CD4-positive, alpha-beta T cell treated with Interleukin-6 for 4 hours (primary cell): ENCODE data around the gene ITIH4.

Source experiments
- DNase-seq: peaks from one replicate; pipeline ENCODE4 v3.0.0-alpha.2; 2020; ENCODE audit warnings: mixed read lengths

The ITIH4 gene

DNA sequence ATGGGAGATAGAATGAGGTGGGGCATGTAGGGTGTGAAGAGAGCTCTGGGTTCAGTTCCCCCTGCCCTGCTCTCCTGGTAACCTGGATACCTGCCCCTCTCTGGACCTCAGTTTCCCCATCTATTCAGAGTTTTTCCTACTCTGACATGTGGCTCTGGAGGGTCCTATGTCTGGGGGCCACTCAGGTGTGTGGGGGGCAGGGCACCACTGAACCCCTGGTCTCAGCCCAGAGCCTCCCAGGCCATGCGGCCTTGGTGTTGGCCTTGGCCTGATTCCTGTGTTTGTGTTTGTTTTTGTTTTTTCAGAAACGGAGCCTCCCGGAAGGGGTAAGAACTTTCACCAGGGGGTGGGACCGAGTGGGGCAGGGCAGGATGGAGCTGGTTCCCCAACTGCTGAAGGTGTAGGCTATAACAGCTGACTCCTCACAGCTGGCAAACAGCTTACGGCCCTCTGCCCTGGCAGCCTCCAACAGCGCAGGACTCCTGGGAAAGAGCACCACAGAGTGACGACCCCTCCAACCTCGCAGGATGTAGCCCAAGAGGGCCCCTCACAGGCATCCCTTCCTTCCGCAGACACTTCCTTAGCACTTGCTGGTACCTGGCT lies 35.1 kb downstream of the ITIH4 start:
- no peak for DNase-seq

DNA sequence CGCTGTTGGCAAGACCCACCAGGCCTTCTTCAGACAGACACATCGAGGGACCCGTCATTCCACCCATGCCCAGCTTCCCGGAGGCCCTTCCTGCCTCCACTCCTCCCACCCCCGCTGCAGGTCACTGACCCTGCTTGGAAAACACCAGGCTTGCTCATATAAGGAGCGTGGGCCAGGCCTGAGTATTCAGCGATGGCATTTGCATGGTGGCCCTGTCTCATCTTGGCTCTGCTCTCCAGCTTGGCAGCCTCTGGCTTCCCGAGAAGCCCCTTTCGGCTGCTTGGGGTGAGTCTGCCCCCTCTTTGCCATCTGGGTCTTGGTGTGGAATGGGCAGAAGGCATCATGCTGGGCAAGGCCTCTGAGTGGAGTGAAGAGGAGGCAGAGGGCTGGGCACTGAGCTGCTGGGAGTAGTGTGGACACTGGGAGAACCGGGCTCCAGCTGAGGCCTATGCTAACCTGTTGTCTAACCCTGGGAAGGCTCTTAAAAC lies 35.8 kb downstream of the ITIH4 start, which contains the start of gene ITIH3:
Gene ITIH3 (plus strand): TSS at position 185 of the 488 bp plus-strand sequence. CDS start 8 bp downstream, at position 193.
- DNase-seq = no peak

DNA sequence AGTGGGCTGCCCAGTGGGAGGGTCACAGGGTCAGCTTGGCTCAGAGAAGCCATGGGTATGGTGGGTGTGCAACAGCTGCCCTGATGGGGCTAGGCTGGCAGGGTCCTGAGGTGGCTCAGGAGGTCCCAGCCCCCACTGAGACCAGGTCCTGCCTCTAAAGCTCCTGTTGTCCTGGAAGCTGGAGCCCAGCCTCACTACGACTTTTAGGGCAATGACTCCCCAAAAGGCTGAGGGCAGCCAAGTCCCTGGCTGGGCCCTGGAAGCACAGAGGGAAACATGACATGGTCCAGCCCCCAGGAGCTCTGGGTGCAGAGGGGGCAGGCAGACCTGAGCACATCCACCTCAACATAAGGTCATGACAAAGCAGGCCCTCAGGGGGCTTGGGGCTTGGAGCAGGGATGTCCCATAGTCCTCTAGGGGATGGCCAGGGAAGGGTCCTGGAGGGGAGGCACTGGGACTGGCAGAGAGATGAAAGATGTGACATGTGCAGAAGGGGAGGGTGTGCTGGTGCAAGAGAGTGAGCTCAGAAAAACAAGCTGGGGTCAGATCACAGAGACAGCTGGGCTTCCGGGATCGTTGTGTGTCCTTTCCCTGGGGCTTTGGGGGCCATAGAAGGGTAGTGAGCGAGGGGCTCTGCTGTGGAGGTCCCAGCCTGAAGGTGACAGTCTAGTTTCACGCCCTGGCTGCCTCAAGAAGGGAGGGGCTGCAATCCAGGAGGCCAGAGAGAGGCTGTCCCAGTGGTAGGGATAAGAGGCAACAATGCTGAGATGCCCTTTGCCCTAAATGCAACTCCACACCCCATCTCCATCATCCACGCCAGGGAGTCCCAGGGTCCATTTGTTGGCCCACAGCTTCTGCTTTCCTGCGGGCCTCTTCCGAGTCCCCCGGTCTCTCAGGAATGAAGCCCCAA lies 36.5 kb downstream of the ITIH4 start:
- no peak for DNase-seq

GRCh38 chr3:52792961-52793695 lies 37.3 kb downstream of the ITIH4 start:
- DNase-seq = no peak

DNA sequence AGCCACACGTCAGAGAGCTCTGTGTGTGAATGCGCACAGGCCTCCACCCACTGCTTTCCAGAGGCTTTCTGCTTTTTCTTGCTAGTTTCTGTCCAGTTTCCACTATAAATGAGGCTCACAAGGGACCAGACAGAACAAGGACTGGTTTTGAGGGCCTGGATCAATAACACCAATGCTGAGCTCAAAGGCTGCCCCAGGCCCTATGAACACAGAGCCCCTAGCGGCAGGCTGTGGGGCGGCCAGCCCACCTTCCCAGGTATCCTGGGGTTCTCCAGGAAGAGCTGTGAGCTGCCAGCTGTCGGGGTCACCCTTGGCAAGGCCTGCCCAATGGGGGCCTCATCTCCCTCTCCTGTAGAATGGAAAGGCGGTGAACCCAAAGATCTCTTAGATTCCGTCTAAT lies 38.1 kb downstream of the ITIH4 start:
- DNase-seq = no peak

DNA sequence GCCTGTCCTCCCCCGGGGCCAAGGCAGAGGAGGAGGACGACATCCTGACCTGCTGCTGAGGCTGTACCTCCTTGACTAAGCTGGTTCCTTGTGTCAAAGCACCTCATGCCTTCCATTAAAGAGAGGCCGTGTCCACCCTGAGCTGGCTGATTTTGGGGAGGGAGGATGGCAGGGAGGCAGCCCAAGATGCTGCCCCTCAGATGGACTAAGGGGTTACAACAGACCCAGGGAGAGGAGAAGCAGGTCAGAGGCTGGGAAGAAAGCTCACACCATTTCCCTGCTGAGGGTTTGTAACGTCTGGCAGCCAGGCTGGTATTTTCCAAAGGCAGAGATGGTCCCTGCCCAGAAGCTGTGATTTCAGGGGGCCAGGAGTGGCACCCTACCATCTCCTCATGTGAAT lies 38.5 kb downstream of the ITIH4 start:
- DNase-seq = no peak

DNA sequence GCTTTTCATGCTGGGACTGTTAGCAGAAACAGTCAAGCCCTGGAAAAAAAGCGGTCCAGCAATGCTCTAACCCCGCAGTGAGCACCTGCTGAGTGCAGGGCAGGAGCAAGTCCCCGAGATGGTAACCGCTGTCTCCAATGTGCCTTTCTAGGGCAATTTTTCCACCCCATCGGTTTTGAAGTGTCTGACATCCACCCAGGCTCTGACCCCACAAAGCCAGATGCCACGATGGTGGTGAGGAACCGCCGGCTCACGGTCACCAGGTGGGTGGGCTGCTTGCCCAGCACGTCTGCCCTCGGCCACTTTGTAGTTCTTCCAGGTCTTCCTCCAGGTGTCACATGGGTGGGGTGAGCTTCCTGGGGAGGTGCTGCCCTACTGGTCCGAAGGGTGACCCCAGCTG lies 39.1 kb downstream of the ITIH4 start:
- DNase-seq = no peak

GRCh38 chr3:52790741-52791140 lies 39.7 kb downstream of the ITIH4 start:
- no peak for DNase-seq

DNA sequence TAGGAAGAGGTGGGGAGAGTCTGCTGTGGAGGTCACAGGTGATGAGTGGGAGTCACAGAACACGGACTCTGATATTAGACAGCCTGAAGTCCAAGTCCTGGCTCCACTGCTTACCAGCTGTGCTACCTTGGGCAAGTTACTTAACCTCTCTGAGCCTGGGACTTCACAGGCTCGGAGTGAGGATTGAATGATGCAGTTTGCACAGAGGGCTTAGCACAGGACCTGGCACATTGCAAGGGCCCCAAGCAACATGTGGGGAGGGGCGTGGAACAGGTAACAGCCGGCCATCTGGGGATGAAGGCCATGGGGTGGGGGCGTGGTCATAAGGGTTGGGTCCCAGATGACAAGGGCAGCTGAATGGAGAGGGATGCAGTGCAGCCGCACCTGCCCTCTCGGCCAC lies 40.1 kb downstream of the ITIH4 start:
- DNase-seq = no peak

DNA sequence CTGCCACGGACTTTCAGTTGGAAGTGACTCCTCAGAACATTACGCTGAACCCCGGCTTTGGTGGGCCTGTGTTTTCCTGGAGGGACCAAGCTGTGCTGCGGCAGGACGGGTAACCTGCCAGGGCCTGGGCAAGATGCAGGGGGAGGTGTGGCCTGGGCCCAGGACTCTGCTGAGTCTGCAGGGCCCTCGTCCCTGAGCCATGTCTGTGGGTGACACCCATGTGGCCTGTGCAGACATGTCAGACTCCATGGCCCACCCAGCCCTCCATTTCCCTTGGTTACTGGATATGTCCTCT lies 40.8 kb downstream of the ITIH4 start:
- DNase-seq = no peak

DNA sequence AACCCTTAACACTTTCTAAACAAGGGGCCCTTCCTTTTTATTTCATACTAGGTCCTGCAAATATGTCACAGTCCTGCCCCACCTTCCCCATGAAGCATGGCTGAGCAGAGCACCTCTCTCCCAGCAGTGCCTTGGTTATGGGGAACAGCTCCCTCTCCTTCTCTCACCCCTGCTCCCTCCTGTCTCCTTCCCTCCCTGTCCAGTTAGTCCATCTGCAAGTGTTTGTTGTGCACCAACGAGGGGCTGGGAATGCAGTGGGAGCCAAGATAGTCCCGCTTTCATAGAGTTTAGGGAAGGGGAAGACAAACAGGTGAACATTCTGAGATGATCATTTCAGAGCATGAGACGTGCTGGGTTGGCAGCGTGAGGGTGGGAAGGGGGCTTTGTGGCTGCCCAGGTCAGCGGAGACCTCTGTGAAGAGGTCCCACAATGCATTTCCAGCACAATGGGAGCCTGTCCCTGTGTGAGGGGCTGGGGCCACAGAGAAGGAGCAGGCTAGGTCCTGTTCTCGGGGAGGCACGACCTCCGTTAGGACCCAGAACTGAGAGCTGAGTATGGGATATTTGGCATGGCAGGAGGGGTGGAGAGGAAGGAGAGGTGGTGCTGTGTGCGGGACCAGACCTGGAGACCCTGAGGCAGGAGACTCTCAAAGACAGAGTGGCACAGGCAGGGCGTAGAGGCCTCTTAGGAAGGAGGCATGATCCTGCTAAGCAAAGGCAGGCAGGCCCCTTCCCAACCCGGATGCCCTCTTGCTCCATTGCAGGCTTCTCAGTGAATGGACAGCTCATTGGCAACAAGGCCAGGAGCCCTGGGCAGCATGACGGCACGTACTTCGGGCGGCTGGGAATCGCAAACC lies 41.4 kb downstream of the ITIH4 start:
- no peak for DNase-seq

DNA sequence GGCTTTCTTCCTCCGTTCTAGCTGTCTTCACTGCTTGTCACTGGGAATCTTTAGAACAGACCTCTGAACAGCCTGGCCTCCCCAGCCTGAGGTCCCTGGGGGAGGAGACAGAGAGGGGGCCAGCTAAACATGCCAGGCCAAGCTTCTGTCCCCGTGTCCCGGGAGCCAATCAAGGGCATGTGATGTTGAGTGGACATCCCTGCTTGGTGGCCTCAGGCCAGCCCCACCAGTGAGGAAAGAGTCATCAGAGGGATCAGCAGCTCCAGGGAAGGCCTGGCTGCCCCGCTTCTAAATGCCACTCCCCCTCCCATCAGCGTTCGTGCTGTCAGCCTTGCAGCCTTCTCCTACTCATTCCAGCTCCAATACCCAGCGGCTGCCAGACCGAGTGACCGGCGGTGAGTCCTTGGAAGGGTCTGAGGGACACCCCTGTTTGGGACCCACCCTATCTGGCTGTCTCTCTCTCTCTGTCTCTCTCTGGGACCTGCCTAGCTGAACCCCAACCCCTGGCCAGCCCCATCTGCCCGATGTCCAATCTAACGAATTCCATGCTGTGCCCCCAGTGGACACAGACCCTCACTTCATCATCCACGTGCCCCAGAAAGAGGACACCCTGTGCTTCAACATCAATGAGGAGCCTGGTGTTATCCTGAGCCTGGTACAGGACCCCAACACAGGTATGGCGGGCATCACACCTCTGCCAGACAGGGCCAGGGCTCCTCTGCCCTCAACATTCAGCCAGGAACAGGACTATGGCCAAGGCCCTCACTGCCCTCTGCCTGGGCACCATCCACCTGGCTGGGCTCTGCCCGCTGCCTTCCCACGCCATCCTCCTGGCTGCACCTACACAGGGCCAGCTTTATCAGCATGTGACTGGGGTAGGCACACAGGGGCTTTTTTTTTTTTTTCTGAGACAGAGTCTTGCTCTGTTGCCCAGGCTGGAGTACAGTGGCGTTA lies 42.5 kb downstream of the ITIH4 start:
- DNase-seq = no peak

- no peak for DNase-seq
Measured at GRCh38 chr3:52787246-52787645, 43.2 kb downstream of the ITIH4 start.

DNA sequence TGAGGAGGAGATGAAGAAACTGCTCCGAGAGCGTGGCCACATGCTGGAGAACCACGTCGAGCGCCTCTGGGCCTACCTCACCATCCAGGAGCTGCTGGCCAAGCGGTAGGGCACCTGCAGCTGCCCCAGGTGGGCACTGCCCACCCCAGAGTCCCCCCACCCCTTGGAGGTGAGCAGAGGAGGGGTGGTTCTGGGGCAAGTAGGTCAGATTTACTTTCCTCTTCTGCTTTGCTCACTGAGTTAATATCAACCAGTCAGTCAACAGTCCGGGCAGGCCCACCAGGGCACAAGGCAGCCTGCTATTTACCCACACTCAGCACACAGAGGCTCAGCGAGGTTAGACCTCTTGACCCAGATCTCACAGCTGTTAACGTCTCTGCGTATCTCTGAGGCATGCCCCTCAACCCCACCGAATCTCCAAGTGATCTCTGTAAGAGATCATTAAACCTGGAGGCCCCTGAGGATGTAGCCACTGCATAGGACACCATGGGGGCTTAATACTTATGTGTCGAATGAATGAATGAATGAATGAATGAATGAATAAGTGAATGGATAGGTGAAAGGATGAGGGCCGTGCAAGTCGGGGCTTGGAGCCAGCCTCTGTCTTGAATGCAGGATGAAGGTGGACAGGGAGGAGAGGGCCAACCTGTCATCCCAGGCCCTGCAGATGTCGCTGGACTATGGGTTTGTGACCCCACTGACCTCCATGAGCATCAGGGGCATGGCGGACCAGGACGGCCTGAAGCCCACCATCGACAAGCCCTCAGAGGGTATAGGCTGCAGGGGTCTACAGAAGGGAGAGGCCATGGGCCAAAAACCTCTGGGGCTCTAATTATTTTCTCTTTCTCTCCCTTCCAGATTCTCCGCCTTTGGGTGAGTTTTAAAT lies 43.9 kb downstream of the ITIH4 start:
- no peak for DNase-seq

- DNase-seq = no peak
Measured at GRCh38 chr3:52784931-52785590, 45.4 kb downstream of the ITIH4 start.

DNA sequence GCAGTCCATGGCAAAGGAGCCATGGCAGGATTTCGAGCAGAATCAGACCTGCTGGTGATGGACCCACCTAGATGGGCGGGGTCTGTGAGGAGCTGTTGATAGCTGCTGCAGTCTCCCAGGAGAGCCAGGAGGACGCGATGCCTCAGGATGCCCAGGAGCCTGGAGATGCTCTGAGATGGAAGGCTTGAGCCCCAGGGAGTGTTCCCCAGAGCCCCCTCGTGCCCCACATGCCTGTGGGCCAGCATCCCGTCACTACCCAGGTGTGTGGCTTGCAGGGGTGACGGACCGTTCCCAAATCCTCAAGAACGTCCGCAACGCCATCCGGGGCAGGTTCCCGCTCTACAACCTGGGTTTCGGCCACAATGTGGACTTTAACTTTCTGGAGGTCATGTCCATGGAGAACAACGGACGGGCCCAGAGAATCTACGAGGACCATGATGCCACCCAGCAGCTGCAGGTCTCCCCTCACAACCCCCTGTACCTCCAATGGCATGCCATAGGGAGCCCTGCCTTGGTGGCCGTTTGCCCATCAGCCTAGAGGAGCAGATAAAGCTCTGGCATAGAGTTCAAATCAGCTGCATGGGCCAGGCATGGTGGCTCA lies 46.4 kb downstream of the ITIH4 start:
- DNase-seq = no peak

- DNase-seq = no peak
Measured at GRCh38 chr3:52783211-52783555, 47.3 kb downstream of the ITIH4 start.

DNA sequence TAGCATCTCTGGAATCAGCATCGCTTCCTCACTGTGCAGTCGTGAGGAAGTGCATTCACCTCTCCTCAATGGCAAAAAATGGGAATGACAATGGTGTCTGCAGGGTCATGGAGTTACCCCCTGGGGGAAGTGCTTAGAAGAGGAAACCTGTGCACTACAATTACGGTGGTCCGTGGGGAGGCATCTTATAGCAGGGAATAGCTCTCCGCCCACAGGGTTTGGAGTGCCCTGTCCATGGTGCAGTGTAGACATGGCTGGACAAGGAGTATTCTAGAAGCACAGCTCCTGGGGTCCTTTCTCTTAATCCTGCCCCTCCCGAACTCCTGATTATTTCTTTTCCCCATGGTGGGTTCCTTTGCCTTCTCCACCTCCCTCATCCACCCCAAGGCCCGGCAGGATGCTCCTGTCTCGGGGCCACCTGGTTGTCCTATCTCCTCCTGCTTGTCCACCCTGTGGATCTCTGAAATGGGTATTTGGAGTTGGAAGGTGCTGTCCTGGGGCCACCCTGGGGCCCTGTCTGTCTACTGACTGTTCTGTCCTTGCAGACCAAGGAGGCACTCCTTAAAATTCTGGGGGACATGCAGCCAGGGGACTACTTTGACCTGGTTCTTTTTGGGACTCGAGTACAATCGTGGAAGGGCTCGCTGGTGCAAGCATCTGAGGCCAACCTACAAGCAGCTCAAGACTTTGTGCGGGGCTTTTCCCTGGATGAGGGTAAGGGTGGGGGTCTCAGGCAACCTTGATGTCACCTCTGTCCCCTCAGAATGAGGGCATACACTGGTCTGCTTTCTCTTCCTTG lies 47.9 kb downstream of the ITIH4 start:
- DNase-seq = no peak

DNA sequence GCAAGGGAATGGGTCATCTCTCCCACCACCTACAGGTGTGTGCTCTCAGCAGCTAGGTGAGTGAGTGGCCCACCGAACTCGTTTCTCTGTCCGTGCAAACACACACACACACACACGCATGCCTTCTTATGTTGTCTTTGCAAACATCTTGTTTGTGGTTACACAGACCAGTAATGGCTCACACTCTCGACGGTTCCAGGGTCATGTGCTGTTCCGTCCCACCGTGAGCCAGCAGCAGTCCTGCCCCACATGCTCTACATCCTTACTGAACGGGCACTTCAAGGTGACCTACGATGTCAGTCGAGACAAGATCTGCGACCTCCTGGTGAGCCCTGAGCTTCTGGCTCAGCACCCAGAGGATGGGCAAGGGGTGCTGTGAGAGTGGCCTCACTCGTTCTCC lies 48.7 kb downstream of the ITIH4 start:
- no peak for DNase-seq
